GM12875 (cell line): ENCODE measurements around the gene UNC5B.

Experiments used
- H3K4me3 ChIP-seq: one replicate; pipeline ENCODE4 v1.5.1; 2011; ENCODE audit warnings: low read depth, low read length, control low read depth
- TF ChIP-seq, protein P1 (sequence below): IDR thresholded peaks from 2 replicates; pipeline ENCODE4 v1.5.1; 2011; ENCODE audit warnings: low read depth, mild to moderate bottlenecking, control low read depth, inconsistent platforms, low read length, moderate library complexity, borderline replicate concordance; ENCODE audit not compliant: insufficient read depth

UNC5B gene

DNA sequence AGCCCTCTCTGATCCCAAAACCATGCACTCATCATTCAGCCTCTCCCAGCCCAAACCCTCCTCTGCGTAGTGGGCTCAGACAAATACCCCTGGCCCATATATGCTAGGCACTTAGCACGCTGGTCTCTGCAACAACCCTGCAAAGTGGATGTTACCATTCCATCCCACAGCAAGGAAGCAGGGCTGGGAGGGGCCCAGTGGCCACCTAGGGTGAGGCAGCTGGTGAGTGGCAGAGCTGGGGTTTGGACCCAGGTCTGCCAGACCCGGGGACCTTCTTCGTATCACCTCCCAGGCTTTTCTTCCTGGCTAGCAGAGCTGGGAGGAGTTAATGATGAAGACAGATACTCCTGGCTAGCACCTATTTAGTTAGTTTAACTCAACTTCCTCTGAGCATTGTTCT is 73.6 kb downstream of the UNC5B start:
- H3K4me3 ChIP-seq = no peak overlapping the region
- TF ChIP-seq, protein P1, sequence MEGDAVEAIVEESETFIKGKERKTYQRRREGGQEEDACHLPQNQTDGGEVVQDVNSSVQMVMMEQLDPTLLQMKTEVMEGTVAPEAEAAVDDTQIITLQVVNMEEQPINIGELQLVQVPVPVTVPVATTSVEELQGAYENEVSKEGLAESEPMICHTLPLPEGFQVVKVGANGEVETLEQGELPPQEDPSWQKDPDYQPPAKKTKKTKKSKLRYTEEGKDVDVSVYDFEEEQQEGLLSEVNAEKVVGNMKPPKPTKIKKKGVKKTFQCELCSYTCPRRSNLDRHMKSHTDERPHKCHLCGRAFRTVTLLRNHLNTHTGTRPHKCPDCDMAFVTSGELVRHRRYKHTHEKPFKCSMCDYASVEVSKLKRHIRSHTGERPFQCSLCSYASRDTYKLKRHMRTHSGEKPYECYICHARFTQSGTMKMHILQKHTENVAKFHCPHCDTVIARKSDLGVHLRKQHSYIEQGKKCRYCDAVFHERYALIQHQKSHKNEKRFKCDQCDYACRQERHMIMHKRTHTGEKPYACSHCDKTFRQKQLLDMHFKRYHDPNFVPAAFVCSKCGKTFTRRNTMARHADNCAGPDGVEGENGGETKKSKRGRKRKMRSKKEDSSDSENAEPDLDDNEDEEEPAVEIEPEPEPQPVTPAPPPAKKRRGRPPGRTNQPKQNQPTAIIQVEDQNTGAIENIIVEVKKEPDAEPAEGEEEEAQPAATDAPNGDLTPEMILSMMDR = no peak

- TF ChIP-seq, protein P1 = no peak
- H3K4me3 ChIP-seq = no peak overlapping the region
Observed at GRCh38 chr10:71286521-71287294, 74.3 kb downstream of the UNC5B start.

DNA sequence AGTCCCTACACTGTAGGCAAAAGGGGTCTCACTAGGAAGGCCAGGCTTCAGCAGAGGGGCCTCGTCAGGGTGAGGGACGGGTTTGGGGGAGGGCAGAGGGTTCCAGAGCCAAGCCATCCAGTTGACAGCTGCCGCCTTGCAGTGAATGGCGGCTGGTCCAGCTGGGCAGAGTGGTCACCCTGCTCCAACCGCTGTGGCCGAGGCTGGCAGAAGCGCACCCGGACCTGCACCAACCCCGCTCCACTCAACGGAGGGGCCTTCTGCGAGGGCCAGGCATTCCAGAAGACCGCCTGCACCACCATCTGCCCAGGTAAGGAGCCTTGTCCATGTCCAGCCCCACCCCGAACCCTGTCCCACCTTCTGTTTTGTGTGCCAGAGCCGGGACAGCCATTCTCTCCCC is 75.1 kb downstream of the UNC5B start:
- H3K4me3 ChIP-seq = no peak overlapping the region
- TF ChIP-seq, protein P1 = no peak

DNA sequence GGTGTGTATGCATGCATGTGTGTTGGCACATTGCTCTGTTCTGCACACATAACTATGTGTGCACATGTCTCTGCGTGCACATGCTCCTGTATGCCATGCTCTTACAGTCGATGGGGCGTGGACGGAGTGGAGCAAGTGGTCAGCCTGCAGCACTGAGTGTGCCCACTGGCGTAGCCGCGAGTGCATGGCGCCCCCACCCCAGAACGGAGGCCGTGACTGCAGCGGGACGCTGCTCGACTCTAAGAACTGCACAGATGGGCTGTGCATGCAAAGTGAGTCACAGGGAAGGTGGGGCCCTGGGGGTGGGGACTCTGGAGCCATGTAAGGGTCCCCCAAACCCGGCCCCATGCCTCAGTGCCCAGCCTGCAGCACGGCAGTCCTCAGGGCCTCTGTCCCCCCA is 76.1 kb downstream of the UNC5B start:
- TF ChIP-seq, protein P1 = no peak

DNA sequence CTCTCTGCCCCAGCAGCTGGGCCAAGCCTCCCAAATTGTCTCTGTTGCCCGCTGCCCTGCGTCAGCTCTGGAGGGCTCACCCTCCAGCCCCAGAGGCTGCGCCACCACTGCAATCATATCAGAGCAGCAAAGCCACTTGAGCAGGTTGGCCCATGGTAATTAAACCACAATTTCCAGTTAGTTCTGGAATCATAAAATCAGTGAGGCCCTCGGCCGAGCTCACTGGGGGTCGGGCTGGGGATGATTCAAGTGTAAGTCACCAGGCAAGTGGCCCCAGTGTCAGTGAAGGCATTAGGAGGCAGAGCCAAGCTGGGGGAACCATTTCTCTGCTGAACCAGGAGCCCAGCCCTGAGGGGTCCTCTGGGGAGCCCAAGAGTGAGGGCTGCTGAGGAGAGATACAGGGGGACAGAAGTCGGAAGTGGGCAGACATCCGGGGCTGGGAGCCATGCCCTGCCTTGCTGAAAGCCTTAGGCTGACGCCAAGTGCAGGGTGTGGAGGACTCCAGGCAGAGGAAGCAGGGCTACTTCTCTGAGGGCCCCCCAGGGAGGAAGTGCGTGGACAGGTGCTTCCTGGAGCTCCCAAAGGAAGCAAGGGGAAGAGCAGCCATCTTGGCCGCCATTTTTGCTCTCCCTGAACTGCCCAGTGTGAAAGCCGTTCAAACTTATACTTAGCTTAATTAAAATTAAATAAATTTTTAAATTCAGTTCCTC is 77.2 kb downstream of the UNC5B start:
- TF ChIP-seq, protein P1 = no peak
- H3K4me3 ChIP-seq = no peak overlapping the region

More for the DNA sequence above, 76.1 kb downstream of the UNC5B start:
- no peak overlapping the region for H3K4me3 ChIP-seq

DNA sequence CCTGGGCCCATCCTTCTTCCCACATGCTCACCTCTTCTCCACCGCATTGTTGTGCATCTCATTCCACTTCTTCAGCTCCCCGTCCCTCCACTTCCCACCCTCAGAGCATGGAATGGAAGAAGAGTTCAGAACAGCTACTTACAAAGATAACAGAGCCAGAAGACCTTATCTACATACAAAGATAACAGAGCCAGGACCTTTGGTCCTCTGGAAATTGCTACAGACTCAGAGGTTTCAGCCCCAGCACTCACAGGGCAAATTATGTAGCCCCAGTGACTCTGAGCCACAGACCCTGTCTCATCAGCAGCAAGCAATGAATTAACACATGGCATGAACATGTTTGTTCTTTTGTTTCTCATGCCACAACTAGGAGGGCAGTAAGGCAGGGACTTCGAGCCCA is 78.0 kb downstream of the UNC5B start:
- H3K4me3 ChIP-seq = no peak overlapping the region
- TF ChIP-seq, protein P1 = no peak
